ENCODE data around the gene SMLR1.

GRCh38 chr6:130838250-130838860 lies 11.1 kb downstream of the SMLR1 start:
- TF ChIP-seq, protein P1, sequence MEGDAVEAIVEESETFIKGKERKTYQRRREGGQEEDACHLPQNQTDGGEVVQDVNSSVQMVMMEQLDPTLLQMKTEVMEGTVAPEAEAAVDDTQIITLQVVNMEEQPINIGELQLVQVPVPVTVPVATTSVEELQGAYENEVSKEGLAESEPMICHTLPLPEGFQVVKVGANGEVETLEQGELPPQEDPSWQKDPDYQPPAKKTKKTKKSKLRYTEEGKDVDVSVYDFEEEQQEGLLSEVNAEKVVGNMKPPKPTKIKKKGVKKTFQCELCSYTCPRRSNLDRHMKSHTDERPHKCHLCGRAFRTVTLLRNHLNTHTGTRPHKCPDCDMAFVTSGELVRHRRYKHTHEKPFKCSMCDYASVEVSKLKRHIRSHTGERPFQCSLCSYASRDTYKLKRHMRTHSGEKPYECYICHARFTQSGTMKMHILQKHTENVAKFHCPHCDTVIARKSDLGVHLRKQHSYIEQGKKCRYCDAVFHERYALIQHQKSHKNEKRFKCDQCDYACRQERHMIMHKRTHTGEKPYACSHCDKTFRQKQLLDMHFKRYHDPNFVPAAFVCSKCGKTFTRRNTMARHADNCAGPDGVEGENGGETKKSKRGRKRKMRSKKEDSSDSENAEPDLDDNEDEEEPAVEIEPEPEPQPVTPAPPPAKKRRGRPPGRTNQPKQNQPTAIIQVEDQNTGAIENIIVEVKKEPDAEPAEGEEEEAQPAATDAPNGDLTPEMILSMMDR (conservative IDR thresholded peaks at IDR 0.05 in 1 of 2, IDR thresholded peaks at IDR 0.05 in 1 of 2; ENCODE audit: extremely low read depth in 1 of 2, insufficient read depth in 1 of 2, low read depth in 1 of 2, low read length in 2 of 2) = no peak
- TF ChIP-seq EZH2 (IDR thresholded peaks at IDR 0.05; ENCODE audit: borderline replicate concordance, low read length) = no peak

Measured in mammary epithelial cell (primary cell).